CD4-positive, alpha-beta T cell treated with Interferon gamma for 1 hour (primary cell): ENCODE measurements around the gene IGF1R.

ENCODE experiments used
- DNase-seq: peaks from one replicate; pipeline ENCODE4 v3.0.0-alpha.2; 2020

Gene IGF1R

DNA sequence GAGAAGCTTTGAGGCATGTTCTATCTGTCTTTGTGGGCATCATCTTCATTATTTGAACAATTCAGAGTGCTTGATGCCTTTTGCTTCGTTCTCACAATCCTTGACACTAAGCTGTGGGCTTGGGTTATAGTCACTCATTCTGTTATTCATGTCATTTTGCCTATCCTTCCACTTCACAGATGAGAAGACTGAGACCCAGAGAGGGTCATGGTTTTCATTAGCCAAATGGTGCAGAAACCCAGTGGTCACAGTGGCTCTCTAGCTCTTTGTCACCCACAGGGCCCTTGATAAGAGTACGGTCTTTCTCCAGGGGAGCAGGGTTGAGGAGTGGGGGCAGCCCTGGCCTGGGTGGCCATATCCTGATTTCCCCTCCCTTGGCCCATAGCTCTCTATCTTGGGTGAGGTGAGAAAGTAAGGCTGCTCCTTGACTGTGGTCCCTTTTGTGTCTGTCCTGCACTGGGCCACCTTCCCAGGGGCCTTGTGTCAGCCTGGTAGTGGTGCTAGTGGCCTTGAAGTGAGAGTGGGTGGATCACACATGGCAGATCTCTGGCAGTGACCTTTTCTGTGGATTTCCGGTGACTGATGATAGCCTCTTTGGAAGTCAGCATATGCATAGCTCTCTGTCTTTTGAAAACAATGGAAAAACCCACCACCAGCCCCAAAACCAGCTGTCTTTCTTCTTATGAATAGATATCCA, 130.1 kb downstream of the IGF1R start:
- no peak for DNase-seq

- DNase-seq = no peak
Measured at GRCh38 chr15:98778960-98779359, 130.6 kb downstream of the IGF1R start.

- peak; percentile 54 for DNase-seq
Measured at GRCh38 chr15:98779463-98780071, 131.2 kb downstream of the IGF1R start.

DNA sequence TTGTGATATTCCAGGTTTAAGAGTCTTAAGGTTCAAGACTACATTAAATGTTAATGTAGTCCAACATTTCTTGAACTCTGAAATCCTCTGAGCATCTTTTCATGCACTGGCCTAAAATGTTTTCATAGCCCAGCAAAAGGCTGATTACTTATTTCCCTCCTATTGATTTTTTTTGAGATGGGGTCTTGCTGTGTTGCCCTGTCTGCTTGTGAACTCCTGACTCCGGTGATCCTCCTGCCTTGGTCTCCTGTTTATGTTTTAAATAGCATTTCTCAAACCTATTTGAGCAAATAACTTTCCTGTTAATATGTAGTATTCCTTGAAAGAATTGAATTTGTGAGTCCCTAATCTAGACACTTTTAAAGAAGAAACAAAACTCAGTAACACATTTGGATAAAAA, 133.5 kb downstream of the IGF1R start:
- no peak for DNase-seq

- no peak for DNase-seq
Measured at GRCh38 chr15:98782801-98783200, 134.5 kb downstream of the IGF1R start.

GRCh38 chr15:98785431-98785806, 137.1 kb downstream of the IGF1R start:
- DNase-seq = no peak

- DNase-seq = no peak
Measured at GRCh38 chr15:98785807-98786621, 137.7 kb downstream of the IGF1R start.

DNA sequence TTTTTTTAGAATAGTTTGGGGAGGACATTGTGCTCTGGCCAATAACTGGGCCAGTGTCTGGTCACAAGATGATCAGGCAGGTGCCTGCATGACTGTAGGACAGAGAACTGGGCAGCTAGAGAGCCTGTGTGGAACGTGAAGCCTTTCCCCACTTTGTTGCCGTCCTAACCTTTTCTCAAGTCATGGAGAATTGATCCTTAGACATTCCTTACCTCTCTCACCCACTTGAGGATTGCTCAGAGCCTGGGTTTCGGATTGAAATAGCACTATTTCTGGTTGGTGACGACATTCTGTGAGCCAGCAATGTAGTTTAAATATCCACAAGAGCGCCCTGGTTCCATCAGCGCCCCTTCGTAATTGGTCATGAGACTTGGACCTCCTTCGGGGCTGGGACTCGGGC, 138.4 kb downstream of the IGF1R start:
- no peak for DNase-seq

- DNase-seq = no peak
Measured at GRCh38 chr15:98787194-98787593, 138.9 kb downstream of the IGF1R start.

GRCh38 chr15:98787936-98788757, 139.8 kb downstream of the IGF1R start:
- no peak for DNase-seq

- no peak for DNase-seq
Measured at GRCh38 chr15:98789020-98789419, 140.7 kb downstream of the IGF1R start.

DNA sequence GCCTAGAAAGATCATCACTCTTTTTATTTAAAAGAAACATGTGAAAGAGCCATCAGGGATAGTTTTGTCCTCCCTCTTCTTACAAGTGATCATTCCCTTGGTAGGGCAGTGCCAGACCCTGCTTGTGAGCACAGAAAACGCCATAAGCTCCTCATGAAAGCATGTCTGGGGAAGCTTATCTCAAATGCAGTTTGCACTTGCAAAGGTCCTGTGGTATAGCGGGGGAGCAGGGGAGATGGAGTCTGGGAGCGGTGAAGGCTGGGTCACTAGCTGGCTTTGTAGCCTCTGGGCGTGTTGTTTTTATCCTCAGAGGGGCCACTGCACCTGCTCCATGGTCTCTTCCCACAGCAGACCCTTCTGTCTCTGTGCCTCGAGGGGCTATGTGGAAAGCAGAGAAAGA, 141.9 kb downstream of the IGF1R start:
- DNase-seq = no peak

DNA sequence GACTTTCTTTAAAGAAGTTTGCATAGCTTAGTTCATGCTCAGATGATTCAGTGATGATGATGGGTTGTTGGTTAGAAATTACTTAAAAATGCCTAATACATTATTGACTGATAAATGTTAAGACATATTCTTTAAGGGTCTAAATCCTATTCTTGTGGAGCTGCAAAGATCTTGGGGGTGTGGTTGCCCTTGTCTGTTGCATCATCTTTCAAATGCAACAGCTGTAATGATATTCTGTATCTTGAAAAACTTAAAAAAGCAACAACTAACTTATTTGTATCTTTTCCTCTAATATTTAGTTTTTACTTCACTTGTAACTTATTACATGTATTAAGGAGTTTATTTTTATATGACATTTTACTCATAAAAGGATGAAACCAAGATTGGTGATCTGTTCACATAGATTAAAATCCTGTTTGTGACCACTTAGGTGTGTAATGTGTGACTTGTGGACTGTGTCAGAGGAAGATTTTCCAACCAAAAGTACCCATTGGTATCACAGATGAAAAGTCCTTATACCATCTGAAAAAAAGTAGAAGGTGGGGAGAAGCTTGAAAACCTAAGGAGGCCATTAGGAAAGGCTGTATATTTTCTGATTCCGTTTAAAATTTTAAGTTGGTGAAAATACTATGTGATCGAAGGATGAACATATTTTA, 142.8 kb downstream of the IGF1R start:
- no peak for DNase-seq

DNA sequence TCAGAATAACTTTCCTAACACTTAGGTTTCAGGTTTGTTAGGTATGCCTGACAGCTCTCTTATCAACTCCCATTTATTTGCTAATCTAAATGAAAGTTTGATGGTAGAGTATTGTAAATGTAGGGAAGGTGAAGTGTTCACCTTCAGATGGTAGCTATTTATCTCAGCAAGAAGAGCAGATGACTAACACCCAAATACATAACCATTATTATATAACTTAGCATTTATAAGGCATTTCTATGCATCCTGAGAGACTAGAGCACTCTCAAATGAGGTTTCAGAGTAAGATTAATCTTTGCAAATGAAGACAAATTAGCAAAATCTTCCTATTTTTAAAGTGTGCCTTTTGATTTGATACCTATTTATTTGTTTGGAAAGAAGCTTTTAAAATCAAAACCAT, 143.8 kb downstream of the IGF1R start:
- no peak for DNase-seq

DNA sequence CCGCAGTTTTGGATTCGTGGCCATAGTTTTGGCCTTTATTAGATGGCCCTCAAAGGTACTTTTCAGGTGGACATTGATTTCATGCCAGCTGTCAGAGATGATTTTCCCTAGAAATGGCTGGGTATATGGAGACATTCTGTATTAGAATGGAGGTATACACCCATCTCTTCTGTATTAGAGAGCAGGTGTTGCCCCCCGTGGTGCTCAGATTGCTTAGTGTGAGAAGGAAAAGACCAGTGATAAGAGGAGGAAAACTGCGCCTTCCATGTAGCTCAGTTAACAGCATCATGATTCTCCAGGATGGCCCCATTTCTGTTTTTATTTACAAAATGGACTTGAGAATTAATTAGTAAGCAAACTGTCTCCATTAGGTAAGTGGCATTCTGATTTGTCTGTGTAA, 145.9 kb downstream of the IGF1R start:
- DNase-seq = no peak

- DNase-seq = no peak
Measured at GRCh38 chr15:98794748-98795147, 146.4 kb downstream of the IGF1R start.

DNA sequence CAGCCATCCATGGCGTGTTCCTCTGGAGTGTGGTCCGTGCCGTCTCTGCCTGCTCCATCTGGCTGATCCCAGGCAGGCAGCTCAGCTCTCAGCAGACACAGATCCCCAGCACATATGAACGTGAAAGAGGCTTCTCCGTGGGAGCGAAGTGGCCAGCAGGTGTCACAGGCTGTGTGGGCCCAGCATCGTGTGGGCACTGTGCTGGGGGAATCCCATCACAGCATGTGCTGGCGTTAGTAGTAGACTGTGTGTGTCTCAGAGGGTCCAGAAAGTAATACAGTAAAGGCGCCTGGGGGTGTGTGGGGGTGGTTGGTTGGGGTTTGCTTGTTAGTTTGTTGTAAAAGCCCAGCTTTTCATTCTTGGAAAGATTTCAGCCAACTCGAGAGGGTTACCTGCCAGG, 147.6 kb downstream of the IGF1R start:
- no peak for DNase-seq

- no peak for DNase-seq
Measured at GRCh38 chr15:98796685-98797357, 148.5 kb downstream of the IGF1R start.

- no peak for DNase-seq
Measured at GRCh38 chr15:98798375-98798893, 150.1 kb downstream of the IGF1R start.

- DNase-seq = no peak
Measured at GRCh38 chr15:98799461-98800390, 151.4 kb downstream of the IGF1R start.
